Subcutaneous adipose tissue (tissue), 4 donors: Measurements from ENCODE around the gene TRMT10B. TPM values are rescaled to one million over a fixed set of nuclear protein-coding genes. Genes with fewer than 3 reads are reported as not detected.

Source experiments
- total RNA-seq, 4 donors: library from RNA; depleted of rRNA; stranded (reverse); fragments of >200 nt; gene quantifications; one replicate each; pipeline ENCODE4 v1.1.0, GENCODE V29; 2016
- TF ChIP-seq, protein P1 (sequence below): fragments of 450-650 bp; IDR thresholded peaks from one replicate; pipeline ENCODE4 v1.5.1; 2016; ENCODE audit warnings: low read depth, mild to moderate bottlenecking, control low read depth, antibody characterized with exemption, moderate library complexity

TRMT10B gene
- total RNA-seq, 4 donors from 2014 or later, result 5.6 to 8.6 (median 6.4) TPM

DNA sequence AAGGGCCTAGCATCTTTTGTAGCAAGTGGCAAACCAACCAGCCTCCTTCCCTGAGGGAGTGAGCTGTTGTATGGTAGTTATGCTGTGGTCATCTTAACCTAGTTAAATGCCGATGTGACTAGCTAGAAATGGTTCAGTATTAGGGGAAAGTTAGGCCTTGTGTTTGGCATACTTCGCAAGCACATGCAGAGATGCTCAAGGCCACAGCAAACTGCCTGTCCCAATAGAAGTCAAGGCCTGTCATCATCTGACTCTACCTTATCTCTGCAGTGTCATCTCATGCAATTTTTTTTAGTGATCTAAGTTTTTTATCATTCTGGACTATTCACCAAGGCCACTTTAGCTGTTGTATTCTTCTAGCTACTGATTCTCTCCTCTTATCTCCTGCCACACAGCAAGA lies 36.5 kb downstream of the TRMT10B start:
- TF ChIP-seq, protein P1, sequence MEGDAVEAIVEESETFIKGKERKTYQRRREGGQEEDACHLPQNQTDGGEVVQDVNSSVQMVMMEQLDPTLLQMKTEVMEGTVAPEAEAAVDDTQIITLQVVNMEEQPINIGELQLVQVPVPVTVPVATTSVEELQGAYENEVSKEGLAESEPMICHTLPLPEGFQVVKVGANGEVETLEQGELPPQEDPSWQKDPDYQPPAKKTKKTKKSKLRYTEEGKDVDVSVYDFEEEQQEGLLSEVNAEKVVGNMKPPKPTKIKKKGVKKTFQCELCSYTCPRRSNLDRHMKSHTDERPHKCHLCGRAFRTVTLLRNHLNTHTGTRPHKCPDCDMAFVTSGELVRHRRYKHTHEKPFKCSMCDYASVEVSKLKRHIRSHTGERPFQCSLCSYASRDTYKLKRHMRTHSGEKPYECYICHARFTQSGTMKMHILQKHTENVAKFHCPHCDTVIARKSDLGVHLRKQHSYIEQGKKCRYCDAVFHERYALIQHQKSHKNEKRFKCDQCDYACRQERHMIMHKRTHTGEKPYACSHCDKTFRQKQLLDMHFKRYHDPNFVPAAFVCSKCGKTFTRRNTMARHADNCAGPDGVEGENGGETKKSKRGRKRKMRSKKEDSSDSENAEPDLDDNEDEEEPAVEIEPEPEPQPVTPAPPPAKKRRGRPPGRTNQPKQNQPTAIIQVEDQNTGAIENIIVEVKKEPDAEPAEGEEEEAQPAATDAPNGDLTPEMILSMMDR, result no peak

DNA sequence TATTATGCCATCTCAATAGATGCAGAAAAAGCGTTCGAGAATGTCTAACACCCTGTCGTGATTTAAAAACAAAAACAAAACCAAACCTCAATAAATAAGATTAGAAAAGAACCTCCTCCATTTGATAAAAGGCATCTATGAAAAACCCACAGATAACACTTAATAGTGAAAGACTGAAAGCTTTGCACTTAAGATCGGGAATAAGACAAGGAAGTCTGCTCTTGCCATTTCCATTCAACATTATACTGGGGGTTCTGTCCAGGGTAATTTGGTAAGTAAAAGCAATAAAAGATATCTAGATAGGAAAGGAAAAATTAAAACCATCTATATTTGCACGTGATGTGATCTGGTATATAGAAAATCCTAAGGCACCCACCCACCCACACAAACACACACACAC lies 38.5 kb downstream of the TRMT10B start:
- TF ChIP-seq, protein P1, result no peak

DNA sequence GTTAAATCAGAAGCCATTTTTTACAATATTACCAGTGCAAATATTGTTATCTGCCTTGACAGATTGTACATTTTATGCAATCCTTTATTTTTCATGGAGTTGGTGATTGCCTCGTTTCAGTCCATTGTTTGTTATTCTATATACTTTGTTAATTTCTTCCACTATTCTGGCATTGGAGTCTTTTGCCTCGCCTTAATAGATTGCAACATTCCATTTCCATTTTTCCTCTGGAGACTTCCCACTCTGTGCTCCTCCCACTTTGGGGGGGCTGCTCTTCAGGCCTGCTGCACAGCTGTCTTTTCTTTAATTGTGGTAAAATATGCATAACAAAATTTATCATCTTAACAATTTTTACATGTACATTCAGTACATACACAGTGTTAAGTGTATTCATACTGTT lies 42.6 kb downstream of the TRMT10B start:
- TF ChIP-seq, protein P1, result no peak

DNA sequence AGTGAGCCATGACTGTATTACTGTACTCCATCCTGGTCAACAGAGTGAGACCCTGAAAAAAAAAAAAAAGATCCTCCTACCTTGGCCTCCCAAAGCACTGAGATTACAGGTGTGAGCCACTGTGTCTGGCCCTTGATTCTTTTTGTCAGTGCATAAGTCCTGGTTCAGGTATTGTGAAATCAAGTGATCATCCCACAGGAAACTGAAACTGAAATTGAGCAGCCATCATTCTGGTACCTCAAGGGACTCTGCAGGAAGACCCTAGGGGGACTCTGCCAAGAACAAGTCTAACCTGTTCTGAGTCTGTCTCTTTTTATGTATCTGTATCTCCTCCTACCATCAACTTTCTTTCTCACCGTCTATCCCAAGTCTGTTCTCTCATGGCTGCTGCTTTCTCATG lies 45.1 kb downstream of the TRMT10B start:
- TF ChIP-seq, protein P1, result no peak

DNA sequence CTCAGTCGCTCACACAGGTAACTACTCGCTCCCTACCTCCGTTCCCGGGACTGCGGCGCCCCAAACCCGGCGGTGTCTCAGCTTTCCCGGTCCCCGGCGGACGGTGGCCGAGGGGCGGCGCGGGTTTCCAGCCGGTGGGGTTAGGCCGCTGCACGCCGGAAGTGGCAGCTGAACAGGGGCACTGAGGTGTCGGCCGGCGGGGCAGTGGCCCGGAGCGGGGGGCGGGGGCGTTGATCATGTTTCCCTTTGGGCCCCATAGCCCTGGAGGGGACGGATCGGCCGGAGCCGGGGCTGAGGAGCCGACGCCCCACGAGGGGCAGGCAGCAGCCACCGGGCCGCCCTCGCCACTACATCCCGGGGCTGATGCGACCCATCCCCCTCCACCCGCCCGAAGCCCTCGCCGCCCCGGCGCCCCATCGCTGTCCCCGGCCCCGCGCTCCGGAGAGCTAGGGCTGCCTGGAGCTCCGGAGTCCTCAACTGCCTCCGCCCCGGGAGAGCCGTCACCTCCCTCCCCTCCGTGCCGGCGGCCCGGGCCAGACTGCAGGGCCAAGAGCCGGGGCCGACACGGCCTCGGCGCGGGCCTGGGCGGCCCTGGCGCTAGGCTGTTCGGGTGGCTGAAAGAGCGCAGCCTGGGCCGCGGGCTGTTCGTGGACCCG lies 47.2 kb downstream of the TRMT10B start, which contains the start of gene DCAF10:
Gene DCAF10 (plus strand): TSS at position 167 of the 656 bp plus-strand sequence. CDS start 70 bp downstream, at position 237.
- TF ChIP-seq, protein P1, result no peak

DNA sequence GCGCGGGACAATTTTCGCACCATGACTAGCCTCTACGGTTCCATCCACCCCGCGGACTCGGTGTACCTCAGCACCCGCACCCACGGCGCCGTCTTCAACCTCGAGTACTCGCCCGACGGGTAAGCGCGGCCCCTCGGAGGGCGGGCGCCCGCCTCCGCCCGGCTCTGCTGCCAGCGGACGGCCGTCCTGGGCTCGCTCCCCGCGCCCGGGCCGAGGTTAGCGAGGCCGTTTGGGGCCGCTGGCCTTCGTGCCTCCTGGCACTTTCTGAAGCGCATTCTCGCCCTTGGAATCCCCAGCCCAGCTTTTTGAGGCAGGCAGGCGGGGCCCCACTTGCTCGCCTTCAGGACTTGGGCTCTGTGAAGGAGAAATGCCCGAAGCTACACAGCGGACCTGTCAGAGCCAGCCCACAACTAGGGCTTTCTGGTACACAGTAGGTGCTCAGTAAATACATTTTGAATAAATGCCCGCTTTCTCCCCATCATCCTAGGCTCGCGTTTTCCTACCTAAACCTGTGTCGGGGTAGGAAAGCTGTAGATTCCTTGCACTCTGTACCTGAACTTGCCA lies 47.8 kb downstream of the TRMT10B start:
- TF ChIP-seq, protein P1, result no peak

DNA sequence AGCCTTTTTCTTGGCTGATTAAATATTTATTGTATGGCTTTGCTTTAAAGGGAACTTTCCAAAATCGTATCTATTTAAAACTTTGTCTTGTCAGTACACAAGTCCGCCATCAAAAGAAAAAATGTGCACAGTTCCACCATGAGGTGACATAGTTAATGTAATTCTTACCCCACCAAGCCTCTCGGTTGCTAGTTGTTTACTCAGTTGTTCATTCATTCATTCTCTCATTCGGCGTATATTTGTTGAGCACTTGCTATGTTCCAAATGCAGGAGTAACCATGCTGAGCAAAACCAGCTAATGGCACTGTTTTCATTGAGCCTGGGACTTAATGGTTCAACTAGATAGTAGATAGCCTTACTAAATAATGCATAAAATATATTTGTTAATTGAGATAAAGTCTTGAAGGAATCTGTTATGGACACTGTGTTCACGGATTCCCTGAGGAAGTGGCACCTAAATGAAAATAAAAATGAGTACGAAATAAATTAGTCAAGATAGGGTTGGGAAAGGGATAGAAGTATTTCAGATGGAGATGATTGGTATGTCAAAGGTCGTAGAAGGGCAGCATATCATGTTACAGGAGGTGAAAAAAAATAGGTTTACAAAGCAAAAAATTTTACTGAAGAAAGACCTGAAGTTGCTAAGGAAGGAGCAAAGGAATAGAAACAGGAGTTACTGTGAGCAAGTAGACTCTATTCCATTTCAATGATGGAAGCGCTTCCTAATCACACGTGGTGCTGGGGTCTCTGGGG lies 48.5 kb downstream of the TRMT10B start:
- TF ChIP-seq, protein P1, result no peak
